H1 (cell line): Measurements from ENCODE around the gene C11orf58. TPM values are rescaled to one million over a fixed set of nuclear protein-coding genes. Genes with fewer than 3 reads are reported as not detected.

Source experiments
- CHD7 ChIP-seq: fragments of 300-600 bp; sonication (generic); IDR thresholded peaks from 2 replicates; pipeline ENCODE4 v1.7.1; 2012; ENCODE audit warnings: low read length, moderate library complexity, mild to moderate bottlenecking, inconsistent platforms; ENCODE audit not compliant: insufficient replicate concordance
- TBP ChIP-seq: IDR thresholded peaks from 2 replicates; pipeline ENCODE4 v1.6.1; 2011; ENCODE audit warnings: low read depth, low read length, improper control_type of control experiment
- polyA plus RNA-seq, 7 experiments: library from polyadenylated mRNA; depleted of rRNA in 3 of 7; stranded (reverse) in 5 of 7; unstranded in 2 of 7; fragments of >200 nt in 5 of 7; fragments of 200-250 nt in 2 of 7; gene quantifications; 1 replicate in 5 of 7; 2 replicates in 1 of 7; 4 replicates in 1 of 7; pipeline versions ENCODE4 v1.2.1 to v1.2.3, GENCODE V29; 2011 to 2013; ENCODE audit warnings: missing spikeins in 2 of 7, mixed read lengths in 2 of 7
- total RNA-seq: library from RNA; stranded (reverse); fragmentation: NEBNext Ultra II Directional; extraction: Animal tissue kit (Norgen Biotek cat#: 25700); gene quantifications from 2 replicates; pipeline ENCODE4 v1.2.1, GENCODE V29; 2021

Gene C11orf58
- total and polyA plus RNA-seq, 2 of the 8 experiments (the other 6 are each of a cell fraction or from before 2014, with no cell fraction given): 70.7 to 181 TPM

- no peak for TF ChIP-seq CHD7
- peak; percentile 93 for TF ChIP-seq TBP
Measured at GRCh38 chr11:16738193-16738946, at the start of gene C11orf58 (continued).
